Spinal cord (tissue), 10 donors: Measurements from ENCODE around the gene AP4B1. TPM values are rescaled to one million over a fixed set of nuclear protein-coding genes. Genes with fewer than 3 reads are reported as not detected.

Experiments used
- DNase-seq, 6 donors: peaks; one replicate each; pipeline versions ENCODE4 v3.0.0 to v3.0.0-alpha.2; 2013 to 2015; ENCODE audit warnings: low spot score in 6 of 6, low read depth in 4 of 6
- H3K27ac ChIP-seq: one replicate; pipeline ENCODE4 v1.5.1; 2013; ENCODE audit warnings: low read depth, low read length, control low read depth
- H3K27me3 ChIP-seq: one replicate; pipeline ENCODE4 v1.6.1; 2013; ENCODE audit warnings: low read length; ENCODE audit not compliant: control insufficient read depth, insufficient read depth
- H3K36me3 ChIP-seq: one replicate; pipeline ENCODE4 v1.6.1; 2013; ENCODE audit warnings: low read length; ENCODE audit not compliant: control insufficient read depth, insufficient read depth
- H3K4me1 ChIP-seq: one replicate; pipeline ENCODE4 v1.6.1; 2013; ENCODE audit warnings: low read length; ENCODE audit not compliant: control insufficient read depth, insufficient read depth
- H3K4me3 ChIP-seq: one replicate; pipeline ENCODE4 v1.5.1; 2013; ENCODE audit warnings: low read depth, low read length, control low read depth
- H3K9me3 ChIP-seq: one replicate; pipeline ENCODE4 v1.6.1; 2013; ENCODE audit warnings: low read length; ENCODE audit not compliant: control insufficient read depth, insufficient read depth
- WGBS: methylation state at CpG from one replicate; pipeline ENCODE4 v1.1.5; 2013; ENCODE audit warnings: missing lambda C conversion rate; ENCODE audit not compliant: insufficient coverage; 5-methylcytosine and 5-hydroxymethylcytosine counted together
- polyA plus RNA-seq, 2 donors: library from polyadenylated mRNA; unstranded; fragments of 120-200 nt; gene quantifications; one replicate each; pipeline ENCODE4 v1.2.1, GENCODE V29; 2013; ENCODE audit not compliant: insufficient read length in 2 of 2
- total RNA-seq, 2 donors: library from RNA; depleted of rRNA in 1 of 2; stranded (reverse); fragments of 120-200 nt in 1 of 2; fragments of >200 nt in 1 of 2; gene quantifications; one replicate each; pipeline versions ENCODE4 v1.2.3 to v1.2.4, GENCODE V29; 2013 to 2014
- donor health status: healthy.

Gene AP4B1
- total and polyA plus RNA-seq, 4 donors, result 26.0 to 62.6 (median 33.5) TPM

DNA sequence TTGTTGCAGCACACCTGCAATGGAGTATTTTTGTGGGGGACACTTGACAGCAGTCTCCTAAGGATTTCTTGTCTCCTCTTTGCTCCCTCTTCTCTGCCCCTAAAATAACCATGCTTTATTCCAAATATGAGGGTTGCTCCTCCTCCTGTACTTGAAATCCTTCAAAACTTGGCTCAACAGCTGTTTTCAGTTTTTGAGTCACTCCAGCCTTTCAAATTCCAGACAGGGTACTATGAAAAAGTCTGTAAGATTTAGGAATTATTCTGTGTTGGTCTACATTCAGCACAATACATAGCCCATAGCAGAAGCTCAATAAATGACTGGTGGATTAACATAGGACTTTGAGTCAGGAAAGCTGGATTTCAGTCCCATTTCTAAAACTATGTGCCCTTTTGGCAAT is 5.5 kb downstream of the AP4B1 start:
- no peak overlapping the region for H3K27ac ChIP-seq
- peaks cover 18% of the 10 kb centered on the region for H3K36me3 ChIP-seq

DNA sequence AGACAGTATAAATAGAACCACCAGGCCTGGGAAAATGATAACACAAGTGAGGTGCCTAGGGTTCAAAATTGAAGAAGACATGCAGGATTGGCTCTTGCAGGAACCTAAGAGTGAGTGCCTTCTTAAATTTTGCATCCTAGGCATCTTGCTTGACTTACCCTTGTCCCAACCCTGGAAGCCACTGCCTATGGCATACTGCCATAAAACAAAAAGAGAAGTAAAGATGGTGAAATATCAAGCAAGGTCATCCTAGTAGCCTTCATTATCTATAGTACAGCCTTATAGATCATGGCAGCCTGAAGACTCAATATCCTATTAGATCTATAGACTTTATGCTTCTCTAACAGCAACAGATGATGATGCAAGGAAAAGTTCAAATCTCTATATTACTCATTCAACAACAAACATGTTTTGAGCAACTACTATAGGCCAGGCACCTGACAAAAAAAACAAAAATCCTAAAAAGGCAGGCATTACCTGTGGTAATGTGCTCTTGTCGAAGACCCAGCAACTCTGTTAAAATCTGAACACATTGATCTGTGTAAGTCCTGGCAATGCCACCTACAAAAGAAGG is 6.3 kb downstream of the AP4B1 start:
- Histone ChIP-seq H3K4me1 (no peaks in the 10 kb centered on the region), H3K36me3 (peaks cover 18% of the 10 kb centered on the region)
- no CpG with 5 or more reads among the region's 1 CpG for WGBS

More for the DNA sequence above, 5.5 kb downstream of the AP4B1 start:
- DNase-seq, result no peak
- no peaks in the 10 kb centered on the region for H3K9me3 ChIP-seq
- H3K4me3 ChIP-seq, result no peak overlapping the region
- H3K27me3 ChIP-seq, result no peaks in the 10 kb centered on the region
- H3K4me1 ChIP-seq, result no peaks in the 10 kb centered on the region

DNA sequence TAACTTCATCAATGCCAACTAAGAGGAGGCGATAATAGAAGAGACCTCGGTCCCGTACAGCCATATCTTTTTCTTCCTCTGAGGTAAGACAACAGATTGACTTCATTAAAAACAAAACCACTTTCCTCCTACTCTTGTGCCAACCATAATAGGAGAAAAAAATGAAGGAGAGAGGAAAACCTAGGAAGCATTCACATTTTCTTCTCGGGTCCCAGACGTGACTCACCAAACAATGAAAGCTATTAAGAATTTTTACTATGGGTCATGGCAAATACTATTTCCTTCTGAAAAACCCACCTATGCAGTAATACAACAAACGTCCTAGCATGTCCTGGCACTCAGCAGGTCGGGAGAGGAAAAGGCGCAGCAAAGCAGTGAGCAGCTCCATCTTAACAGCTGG is 8.6 kb downstream of the AP4B1 start:
- no peaks in the 10 kb centered on the region for H3K4me1 ChIP-seq
- H3K4me3 ChIP-seq, result no peak overlapping the region
- no peaks in the 10 kb centered on the region for H3K27me3 ChIP-seq
- H3K27ac ChIP-seq, result no peak overlapping the region
- H3K9me3 ChIP-seq, result no peaks in the 10 kb centered on the region
- DNase-seq, result no peak
- peaks cover 18% of the 10 kb centered on the region for H3K36me3 ChIP-seq
- 79% methylated on average over 3 of the region's 8 CpGs for WGBS

More for the DNA sequence above, 6.3 kb downstream of the AP4B1 start:
- DNase-seq, result no peak
- Histone ChIP-seq H3K4me3 (no peak overlapping the region), H3K9me3 (no peaks in the 10 kb centered on the region), H3K27ac (no peak overlapping the region), H3K27me3 (no peaks in the 10 kb centered on the region)

DNA sequence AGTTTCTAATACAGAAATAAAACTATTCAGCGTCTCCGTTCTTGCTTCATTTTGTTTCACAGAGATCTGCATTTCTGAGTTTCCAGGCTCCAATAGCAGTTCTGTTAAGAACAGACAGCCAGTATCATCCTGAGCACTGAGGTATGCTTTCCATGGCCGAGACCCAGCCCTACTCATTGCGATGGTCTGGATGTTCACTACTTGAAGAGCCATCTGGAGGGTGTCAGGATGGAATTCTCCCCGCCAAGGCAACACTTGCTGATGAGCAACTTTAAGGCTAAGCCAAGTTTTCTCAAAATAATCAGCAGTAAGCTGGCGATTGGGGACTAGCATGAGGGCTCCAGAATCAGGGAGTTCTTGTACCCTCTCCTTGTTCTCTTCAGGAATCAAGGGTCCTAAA is 9.5 kb downstream of the AP4B1 start:
- H3K27ac ChIP-seq, result no peak overlapping the region
- DNase-seq, result peak in 1 of 6 donors; percentile 28
- H3K4me3 ChIP-seq, result no peak overlapping the region
- 90% methylated on average over 4 of the region's 6 CpGs for WGBS
- H3K36me3 ChIP-seq, result peaks cover 17% of the 10 kb centered on the region
- no peaks in the 10 kb centered on the region for H3K9me3 ChIP-seq
- no peaks in the 10 kb centered on the region for H3K4me1 ChIP-seq
- H3K27me3 ChIP-seq, result no peaks in the 10 kb centered on the region

DNA sequence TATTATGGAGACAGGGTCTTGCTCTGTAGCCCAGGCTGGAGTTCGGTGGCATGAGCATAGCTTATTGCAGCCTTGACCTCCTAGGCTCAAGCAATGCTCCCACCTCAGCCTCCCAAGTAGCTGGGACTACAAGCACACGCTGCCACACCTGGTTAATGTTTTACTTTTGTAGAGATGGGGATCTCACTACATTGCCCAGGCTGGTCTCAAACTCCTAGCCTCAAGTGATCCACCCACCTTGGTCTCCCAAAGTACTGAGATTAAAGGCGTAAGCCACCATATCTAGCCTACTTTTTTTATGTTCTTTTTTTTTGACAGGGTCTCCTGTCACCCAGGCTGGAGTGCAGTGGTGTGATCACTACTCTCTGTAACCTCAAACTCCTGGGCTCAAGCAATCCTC is 11.3 kb downstream of the AP4B1 start:
- H3K9me3 ChIP-seq, result no peaks in the 10 kb centered on the region
- H3K27me3 ChIP-seq, result no peaks in the 10 kb centered on the region
- WGBS, result 90% methylated on average over 2 of the region's 3 CpGs
- H3K27ac ChIP-seq, result no peak overlapping the region
- H3K4me3 ChIP-seq, result no peak overlapping the region
- DNase-seq, result no peak
- peaks cover 13% of the 10 kb centered on the region for H3K36me3 ChIP-seq
- H3K4me1 ChIP-seq, result no peaks in the 10 kb centered on the region

DNA sequence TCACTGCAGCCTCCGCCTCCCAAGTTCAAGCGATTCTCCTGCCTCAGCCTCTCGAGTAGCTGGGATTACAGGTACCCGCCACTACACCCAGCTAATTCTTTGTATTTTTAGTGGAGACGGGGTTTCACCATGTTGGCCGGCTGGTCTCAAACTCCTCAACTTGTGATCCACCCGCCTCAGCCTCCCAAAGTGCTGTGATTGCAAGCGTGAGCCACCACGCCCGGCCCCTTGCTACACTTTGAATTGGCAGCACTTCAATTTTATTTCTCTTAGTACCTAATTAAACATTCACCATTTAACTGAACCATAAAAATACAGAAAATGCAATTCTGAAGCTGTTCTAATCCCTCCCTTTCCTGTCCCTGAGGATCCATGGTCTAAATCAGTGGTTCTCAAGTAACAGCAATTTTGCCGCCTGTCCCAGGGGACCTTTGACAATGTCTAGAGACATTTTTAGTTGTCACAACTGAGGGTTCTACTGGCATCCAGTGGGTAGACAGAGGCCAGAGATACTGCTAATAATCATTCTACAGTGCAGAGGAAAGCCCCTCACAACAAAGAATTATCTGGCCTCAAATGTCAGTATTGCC is 12.9 kb downstream of the AP4B1 start:
- no peak for DNase-seq
- H3K27ac ChIP-seq, result no peak overlapping the region
- no peaks in the 10 kb centered on the region for H3K4me1 ChIP-seq

DNA sequence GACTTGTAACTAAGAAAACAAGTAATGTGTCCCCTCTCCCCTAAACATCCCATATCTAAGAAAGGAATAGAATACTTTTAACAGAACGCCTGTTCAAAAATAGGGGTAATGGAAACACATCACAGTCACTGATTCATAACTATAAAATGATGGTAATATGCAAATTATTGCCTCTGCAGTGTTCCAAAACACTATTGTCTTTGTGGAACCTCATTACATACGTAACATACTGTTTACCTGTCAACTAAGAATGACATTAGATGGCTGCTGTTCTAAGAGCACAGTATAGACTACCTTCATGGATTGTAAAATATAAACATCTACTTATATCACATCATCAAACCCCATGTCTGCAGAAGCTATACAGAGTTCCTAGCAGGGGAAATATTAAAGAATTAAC is 13.8 kb downstream of the AP4B1 start:
- H3K4me1 ChIP-seq, result no peaks in the 10 kb centered on the region
- no peak for DNase-seq
- peaks cover 3% of the 10 kb centered on the region for H3K36me3 ChIP-seq
- no peaks in the 10 kb centered on the region for H3K27me3 ChIP-seq
- no peak overlapping the region for H3K4me3 ChIP-seq
- WGBS, result no CpG with 5 or more reads among the region's 2 CpGs
- no peak overlapping the region for H3K27ac ChIP-seq
- no peaks in the 10 kb centered on the region for H3K9me3 ChIP-seq

More for the DNA sequence above, 12.9 kb downstream of the AP4B1 start:
- H3K27me3 ChIP-seq, result no peaks in the 10 kb centered on the region
- no peaks in the 10 kb centered on the region for H3K9me3 ChIP-seq
- H3K4me3 ChIP-seq, result no peak overlapping the region
- 97% methylated on average over 9 of the region's 11 CpGs for WGBS
- peaks cover 5% of the 10 kb centered on the region for H3K36me3 ChIP-seq

DNA sequence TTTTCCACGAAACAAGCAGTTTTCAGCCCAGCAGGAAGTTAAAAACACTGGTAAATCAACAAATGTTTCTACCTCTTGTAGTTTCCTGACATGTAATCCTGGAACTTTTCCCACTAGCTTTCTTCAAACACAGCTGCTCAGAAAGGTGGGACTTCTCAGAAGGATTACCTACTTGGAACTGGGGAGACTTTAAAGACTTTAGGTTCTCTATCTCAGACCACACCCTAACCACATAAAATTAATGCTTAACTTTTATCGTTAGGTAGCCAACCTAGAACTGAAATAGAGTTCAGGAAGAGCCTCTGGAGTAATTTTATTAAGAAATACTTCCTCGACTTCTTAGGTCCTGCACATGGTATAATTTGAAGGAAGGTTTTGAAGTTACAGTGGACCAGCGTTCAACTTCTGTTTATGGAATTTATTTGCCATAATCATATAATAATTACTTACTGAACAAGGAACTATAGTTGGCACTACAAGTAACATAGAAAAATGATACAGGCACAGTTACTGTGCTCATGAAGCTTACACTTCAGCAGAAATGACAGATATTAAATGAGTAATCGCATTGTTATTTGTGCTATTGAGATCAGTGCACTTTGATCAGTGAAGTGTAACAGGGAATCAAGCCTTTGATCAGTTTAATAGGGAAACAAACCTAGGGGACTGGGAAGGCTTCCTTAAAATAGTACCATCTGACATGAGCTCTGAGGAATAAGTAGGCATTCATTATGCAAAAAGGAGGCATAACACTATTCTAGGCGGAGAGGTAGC is 17.0 kb downstream of the AP4B1 start, which contains the start of gene BCL2L15:
Gene BCL2L15 (minus strand): TSS at position 180 of the 774 bp plus-strand sequence. CDS start 206 bp downstream, outside the sequence.
- Histone ChIP-seq H3K4me3 (no peak within 1 kb of the TSS), H3K27me3 (no peaks in the 10 kb centered on the region), H3K27ac (no peak within 1 kb of the TSS), H3K9me3 (no peaks in the 10 kb centered on the region), H3K4me1 (no peaks in the 10 kb centered on the region), H3K36me3 (no peaks in the 10 kb centered on the region)
- no peak for DNase-seq
- WGBS, result 100% methylated on average over 1 of the region's 6 CpGs

DNA sequence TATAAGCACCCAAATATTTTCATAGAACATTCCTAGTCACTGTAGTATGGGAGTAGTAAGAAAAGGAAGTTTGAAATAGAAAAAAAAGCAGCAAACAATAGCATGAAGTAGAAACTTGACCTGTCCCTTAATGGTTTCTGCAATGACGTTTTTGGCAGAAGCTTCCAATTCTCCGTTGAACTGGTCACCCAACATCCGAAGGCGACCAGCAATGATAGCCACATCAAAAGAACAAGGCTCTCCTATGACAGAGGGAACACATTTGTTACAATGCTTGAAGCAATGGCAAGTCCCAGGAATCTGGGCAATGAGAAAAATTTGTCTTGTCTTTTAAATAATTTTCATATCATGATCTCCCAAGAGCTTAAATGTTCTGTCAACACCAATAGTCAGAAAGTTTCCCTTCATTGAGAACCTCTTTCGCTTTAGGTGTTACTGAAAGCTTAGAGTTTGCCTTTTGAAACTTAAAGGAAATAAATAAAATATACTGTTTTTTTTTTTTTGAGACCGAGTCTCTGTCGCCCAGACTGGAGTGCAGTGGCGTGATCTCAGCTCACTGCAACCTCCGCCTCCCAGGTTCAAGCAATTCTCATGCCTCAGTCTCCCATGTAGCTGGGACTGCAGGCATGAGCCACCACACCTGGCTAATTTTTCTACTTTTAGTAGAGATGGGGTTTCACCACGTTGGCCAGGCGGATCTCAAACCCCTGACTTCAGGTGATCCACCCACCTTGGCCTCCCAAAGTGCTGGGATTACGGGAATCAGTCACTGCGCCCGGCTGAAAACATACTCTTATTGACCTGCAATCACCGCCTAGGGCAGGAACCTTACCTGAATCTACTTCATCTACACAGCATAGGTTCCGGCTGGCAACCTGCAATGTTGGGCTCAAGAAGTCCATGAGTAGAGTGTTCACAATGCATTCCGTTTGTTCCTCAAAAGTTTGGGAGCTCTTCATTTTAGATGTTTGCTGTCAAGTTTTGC is 17.9 kb downstream of the AP4B1 start:
- H3K4me1 ChIP-seq, result no peaks in the 10 kb centered on the region
- WGBS, result 93% methylated on average over 6 of the region's 17 CpGs
- H3K27ac ChIP-seq, result no peak overlapping the region
- H3K27me3 ChIP-seq, result no peaks in the 10 kb centered on the region
- no peaks in the 10 kb centered on the region for H3K36me3 ChIP-seq
- no peaks in the 10 kb centered on the region for H3K9me3 ChIP-seq
- no peak for DNase-seq
- no peak overlapping the region for H3K4me3 ChIP-seq
